ENCODE results near the gene ONECUT2. TPM values are rescaled to one million over a fixed set of nuclear protein-coding genes. Genes with fewer than 3 reads are reported as not detected.
"Not testable (repeated sequence)": the region's sequence is repeated elsewhere in the genome, so short reads cannot be mapped to it uniquely, and the experiment has no call there.

Gene ONECUT2
- total and polyA plus RNA-seq, 7 donors = under 0.01 to 0.04 (median 0.03) TPM; not detected in 3

DNA sequence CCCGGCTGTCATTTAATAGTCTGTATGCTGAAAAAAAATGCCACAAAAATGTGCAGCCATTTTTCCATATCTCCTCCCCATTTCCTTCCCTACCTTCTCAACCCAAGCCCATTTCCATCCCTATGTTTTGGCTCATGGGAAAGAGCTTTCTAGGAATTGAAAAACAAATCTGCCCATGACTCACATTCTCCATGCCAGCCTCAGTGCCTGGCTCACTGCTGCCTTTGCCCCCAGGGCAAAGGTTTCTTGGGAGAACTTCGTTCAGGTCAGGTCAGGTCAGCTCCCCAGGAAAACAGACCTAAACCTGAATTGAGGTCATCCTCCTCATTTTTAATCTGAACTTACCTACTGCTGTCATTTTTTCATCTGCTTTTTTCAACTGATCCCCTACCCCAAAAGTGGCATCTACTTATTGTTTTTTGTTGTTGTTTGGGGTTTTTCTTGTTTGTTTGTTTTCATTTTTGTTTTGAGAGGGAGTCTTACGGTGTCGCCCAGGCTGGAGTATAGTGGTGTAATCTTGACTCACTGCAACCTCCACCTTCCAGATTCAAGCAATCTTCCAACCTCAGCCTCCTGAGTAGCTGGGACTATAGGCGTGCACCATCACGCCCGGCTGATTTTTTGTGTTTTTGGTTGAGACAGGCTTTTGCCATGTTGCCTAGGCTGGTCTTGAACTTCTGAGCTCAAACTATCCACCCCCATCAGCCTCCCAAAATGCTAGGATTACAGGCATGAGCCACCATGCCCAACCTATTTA lies 84.7 kb downstream of the ONECUT2 start:
- Histone ChIP-seq H3K4me3 (no peak overlapping the region), H3K27ac (no peak overlapping the region), H3K9me3 (peaks cover under 1% of the 10 kb centered on the region), H3K27me3 (ENCODE audit: insufficient read depth in 3 of 3, low read length in 2 of 3) (peaks cover 0 to 2% (median 0%) of the 10 kb centered on the region in 3 donors), H3K36me3 (ENCODE audit: insufficient read depth in 1 of 2, low read depth in 1 of 2) (no peaks in the 10 kb centered on the region), H3K4me1 (no peaks in the 10 kb centered on the region)
- TF ChIP-seq, protein P1, sequence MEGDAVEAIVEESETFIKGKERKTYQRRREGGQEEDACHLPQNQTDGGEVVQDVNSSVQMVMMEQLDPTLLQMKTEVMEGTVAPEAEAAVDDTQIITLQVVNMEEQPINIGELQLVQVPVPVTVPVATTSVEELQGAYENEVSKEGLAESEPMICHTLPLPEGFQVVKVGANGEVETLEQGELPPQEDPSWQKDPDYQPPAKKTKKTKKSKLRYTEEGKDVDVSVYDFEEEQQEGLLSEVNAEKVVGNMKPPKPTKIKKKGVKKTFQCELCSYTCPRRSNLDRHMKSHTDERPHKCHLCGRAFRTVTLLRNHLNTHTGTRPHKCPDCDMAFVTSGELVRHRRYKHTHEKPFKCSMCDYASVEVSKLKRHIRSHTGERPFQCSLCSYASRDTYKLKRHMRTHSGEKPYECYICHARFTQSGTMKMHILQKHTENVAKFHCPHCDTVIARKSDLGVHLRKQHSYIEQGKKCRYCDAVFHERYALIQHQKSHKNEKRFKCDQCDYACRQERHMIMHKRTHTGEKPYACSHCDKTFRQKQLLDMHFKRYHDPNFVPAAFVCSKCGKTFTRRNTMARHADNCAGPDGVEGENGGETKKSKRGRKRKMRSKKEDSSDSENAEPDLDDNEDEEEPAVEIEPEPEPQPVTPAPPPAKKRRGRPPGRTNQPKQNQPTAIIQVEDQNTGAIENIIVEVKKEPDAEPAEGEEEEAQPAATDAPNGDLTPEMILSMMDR (IDR thresholded peaks at IDR 0.05) = no peak
- no peak for DNase-seq
- WGBS, 3 donors = 62 to 71% (median 69%) methylated on average over 7 of the region's 7 CpGs
- no peak for ATAC-seq
- intact Hi-C loops (cut with DNase I) = no loop called here

DNA sequence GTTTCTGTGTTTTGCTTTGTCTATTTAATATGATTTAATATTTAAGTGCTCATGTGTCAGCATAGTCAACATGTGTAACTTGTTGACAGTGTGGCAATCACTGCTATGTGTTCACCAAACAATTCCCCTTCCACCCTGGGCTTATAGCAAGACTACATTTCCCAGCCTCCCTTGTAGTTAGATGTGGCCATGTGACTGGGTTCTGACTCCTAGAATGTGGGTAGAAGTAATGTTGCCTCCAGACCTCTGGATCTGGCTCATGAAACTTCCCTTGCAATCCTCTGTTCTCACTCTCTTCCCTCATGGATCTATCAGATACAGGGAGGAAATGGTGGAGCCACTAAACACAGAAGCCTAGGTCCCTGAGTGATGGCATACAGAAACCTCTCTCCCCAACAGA lies 87.2 kb downstream of the ONECUT2 start:
- H3K27me3 ChIP-seq (ENCODE audit: insufficient read depth in 3 of 3, low read length in 2 of 3); DNase-seq; H3K4me1 ChIP-seq; H3K4me3 ChIP-seq; ATAC-seq; intact Hi-C loops (cut with DNase I); H3K9me3 ChIP-seq; H3K27ac ChIP-seq; H3K36me3 ChIP-seq (ENCODE audit: insufficient read depth in 1 of 2, low read depth in 1 of 2): not testable (repeated sequence)

DNA sequence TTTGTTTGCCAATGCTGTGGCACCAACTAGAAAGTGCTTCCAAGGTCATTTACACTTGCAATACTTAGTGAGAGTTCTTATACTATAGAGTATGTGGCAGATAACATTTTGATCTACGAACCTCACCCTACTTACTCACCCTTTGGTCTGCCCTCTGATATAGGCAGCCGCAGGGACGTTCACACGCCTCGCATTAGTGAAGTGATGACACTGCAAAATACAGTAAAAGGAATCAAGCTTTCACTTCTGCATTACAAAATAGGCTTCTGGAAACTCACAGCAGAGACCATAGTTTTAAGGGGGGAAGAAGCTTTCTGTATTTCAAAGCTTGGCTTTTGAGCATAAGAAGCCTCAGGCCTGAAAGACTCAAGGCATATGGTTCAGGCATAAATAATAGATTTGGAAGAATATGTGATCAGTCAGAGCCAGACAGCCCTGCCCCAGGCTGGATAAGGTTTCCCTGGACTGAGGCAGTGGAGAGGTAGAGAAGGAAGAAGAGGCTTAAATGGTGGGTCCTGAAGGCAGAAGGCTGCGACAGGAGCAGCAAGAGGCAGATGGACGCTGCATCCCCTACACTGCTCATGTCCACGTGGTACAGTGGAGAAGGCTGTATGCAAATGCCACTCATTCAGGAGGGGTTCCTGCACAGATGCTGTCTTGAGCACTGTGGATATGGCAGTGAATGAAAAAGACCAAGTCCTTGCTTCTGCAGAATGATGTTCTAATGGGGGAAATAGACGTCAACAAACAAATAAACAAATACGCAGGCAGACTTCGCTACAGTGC lies 88.2 kb downstream of the ONECUT2 start:
- 79 to 84% (median 79%) methylated on average over 11 of the region's 11 CpGs for WGBS, 3 donors
- no peaks in the 10 kb centered on the region for H3K4me1 ChIP-seq
- TF ChIP-seq, protein P1 (IDR thresholded peaks at IDR 0.05) = no peak
- DNase-seq (no peak), ATAC-seq (no peak)
- peaks cover 6% of the 10 kb centered on the region for H3K9me3 ChIP-seq
- intact Hi-C loops (cut with DNase I) = no loop called here
- H3K27ac ChIP-seq = no peak overlapping the region
- H3K4me3 ChIP-seq = no peak overlapping the region
- peaks cover 0 to 2% (median 1%) of the 10 kb centered on the region in 3 donors for H3K27me3 ChIP-seq (ENCODE audit: insufficient read depth in 3 of 3, low read length in 2 of 3)
- no peaks in the 10 kb centered on the region for H3K36me3 ChIP-seq (ENCODE audit: insufficient read depth in 1 of 2, low read depth in 1 of 2)

DNA sequence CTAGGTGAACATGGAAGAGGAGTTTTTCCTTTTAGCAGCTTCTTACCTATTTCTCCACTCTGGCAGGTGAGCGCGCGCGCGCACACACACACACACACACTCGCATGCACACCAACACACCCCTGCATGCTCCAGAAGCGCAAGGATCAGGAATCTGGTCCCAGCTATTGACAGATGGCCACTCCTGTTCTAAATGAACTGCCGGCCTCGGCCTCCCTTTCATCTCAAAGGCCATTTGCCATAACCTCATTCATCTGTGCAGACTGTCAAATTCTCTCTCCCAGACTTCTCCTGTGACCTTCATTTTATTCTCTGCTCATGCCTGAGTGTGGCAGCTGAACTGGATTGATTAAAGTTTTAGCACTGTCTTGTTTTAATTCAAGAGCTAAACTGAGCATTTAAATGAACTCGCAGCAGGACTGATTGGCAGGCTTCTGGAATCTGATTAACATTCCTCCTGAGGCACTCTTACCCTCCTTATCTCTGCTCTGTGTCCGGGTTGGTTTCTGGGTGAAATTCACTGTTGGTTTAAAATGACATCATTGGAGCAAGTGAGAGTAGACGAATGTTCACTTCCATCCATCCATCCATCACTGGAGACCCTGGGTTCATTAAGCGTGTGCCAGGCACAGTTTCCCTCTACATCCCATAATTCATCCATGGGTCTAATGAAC lies 92.5 kb downstream of the ONECUT2 start:
- Histone ChIP-seq H3K36me3 (ENCODE audit: insufficient read depth in 1 of 2, low read depth in 1 of 2) (no peaks in the 10 kb centered on the region), H3K9me3 (peaks cover 6% of the 10 kb centered on the region), H3K27me3 (ENCODE audit: insufficient read depth in 3 of 3, low read length in 2 of 3) (peaks cover 0 to 2% (median 1%) of the 10 kb centered on the region in 3 donors), H3K27ac (no peak overlapping the region), H3K4me1 (peaks cover 2% of the 10 kb centered on the region), H3K4me3 (no peak overlapping the region)
- TF ChIP-seq, protein P1 (IDR thresholded peaks at IDR 0.05) = no peak
- no peak for ATAC-seq
- DNase-seq = no peak
- intact Hi-C loops (cut with DNase I) = no loop called here
- WGBS, 3 donors = 59 to 62% (median 61%) methylated on average over 13 of the region's 13 CpGs

DNA sequence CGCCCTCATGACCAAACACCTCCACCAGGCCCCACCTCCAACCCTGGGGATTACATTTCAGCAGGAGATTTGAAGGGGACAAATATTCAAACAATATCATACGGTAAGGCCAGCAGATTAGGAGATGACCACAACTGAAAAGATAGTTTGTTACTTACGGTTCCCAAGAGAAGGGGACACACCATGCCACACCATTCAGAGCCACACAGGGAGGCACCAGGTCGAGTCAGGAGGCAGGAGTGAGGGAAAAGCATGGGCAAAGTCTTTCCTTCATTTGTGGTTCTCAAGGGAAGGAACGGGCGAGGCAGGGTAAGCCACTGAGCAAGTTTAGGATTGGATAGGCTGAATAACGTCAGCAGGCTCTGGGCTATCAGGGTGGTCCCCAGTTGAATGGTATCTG lies 94.0 kb downstream of the ONECUT2 start:
- intact Hi-C loops (cut with DNase I) = no loop called here

More for the DNA sequence above, 94.0 kb downstream of the ONECUT2 start:
- H3K27me3 ChIP-seq (ENCODE audit: insufficient read depth in 3 of 3, low read length in 2 of 3) = peaks cover 0 to 2% (median 1%) of the 10 kb centered on the region in 3 donors
- DNase-seq = no peak
- H3K4me1 ChIP-seq = peaks cover 15% of the 10 kb centered on the region
- no peak for ATAC-seq
- H3K4me3 ChIP-seq = no peak overlapping the region
- no peaks in the 10 kb centered on the region for H3K36me3 ChIP-seq (ENCODE audit: insufficient read depth in 1 of 2, low read depth in 1 of 2)
- WGBS, 3 donors = 74 to 83% (median 82%) methylated on average over 7 of the region's 7 CpGs
- H3K27ac ChIP-seq = no peak overlapping the region
- TF ChIP-seq, protein P1 (IDR thresholded peaks at IDR 0.05) = no peak
- H3K9me3 ChIP-seq = peaks cover 6% of the 10 kb centered on the region

Data from psoas muscle (tissue), 8 donors.